ENCODE results near the gene SUCLG2.

- no peak for TF ChIP-seq ZNF8 (CRISPR knock-in tag; IDR thresholded peaks at IDR 0.05)
- no peak for TF ChIP-seq CREB5 (CRISPR knock-in tag; IDR thresholded peaks at IDR 0.05; ENCODE audit: low read depth)
- no peak for TF ChIP-seq RARB (CRISPR knock-in tag; IDR thresholded peaks at IDR 0.05)
- TF ChIP-seq ARNTL (CRISPR knock-in tag; IDR thresholded peaks at IDR 0.05; ENCODE audit: borderline replicate concordance, low read depth) = no peak
- no peak for TF ChIP-seq TOX (CRISPR knock-in tag; IDR thresholded peaks at IDR 0.05; ENCODE audit: borderline replicate concordance)
Measured at GRCh38 chr3:67622652-67623051, 31.8 kb downstream of the SUCLG2 start.

Data from SK-N-SH treated with all-trans-retinoic acid at 6 μM for 48 hours (cell line).